Spleen (tissue), 7 donors: ENCODE results near the gene CLEC3B.

ENCODE experiments used
- CTCF ChIP-seq, 11 experiments: fragments of 200-600 bp in 7 of 11; fragments of 450-650 bp in 4 of 11; sonication (generic) in 4 of 11; IDR thresholded peaks in 8 of 11; conservative IDR thresholded peaks in 3 of 11; 1 replicate in 7 of 11; 2 replicates in 4 of 11; pipeline versions ENCODE4 v1.4.0 to v1.8.0; 2016 to 2021; ENCODE audit warnings: antibody characterized with exemption in 11 of 11, inconsistent platforms in 4 of 11, mild to moderate bottlenecking in 1 of 11
- POLR2A ChIP-seq, 3 donors: fragments of 450-650 bp; IDR thresholded peaks; one replicate each; pipeline ENCODE4 v1.5.1; 2017; ENCODE audit warnings: antibody characterized with exemption in 3 of 3, mild to moderate bottlenecking in 1 of 3
- POLR2AphosphoS5 ChIP-seq, 3 donors: sonication (generic); formaldehyde crosslinking; IDR thresholded peaks; one replicate each; pipeline ENCODE4 v1.5.1; 2017; ENCODE audit warnings: antibody characterized with exemption in 3 of 3
- donor health status: DM: no; HTN: no; CAD: no; lungs with moderate emphysema.
- donor health status: DM: no; HTN: no; CAD: no.
- donor health status: DM: no; HTN: no; CAD: no.

DNA sequence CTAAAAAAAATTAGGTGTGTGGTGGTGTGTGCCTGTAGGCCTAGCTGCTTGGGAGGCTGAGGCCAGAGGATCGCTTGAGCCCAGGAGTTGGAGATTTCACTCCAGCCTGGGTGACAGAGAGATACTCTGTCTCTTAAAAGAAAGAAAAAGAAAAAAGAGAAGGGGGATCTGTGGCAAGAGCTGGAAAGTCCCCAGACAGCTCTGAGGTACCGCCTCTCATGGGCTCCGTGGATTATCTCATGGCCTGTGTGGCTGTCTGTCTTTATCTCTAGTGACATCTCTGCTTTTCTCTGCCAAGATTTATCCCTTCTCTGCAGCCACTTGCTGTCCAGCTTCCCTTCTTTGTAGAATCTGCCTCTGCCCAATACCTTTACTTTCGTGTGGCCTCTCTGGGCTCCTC lies 44.4 kb upstream of the CLEC3B start:
- TF ChIP-seq CTCF (IDR thresholded peaks at IDR 0.05 in 8 of 11, conservative IDR thresholded peaks at IDR 0.05 in 3 of 11): no peak
- TF ChIP-seq POLR2A (IDR thresholded peaks at IDR 0.05): no peak
- TF ChIP-seq POLR2AphosphoS5 (IDR thresholded peaks at IDR 0.05): no peak
